NCI-H1436 (cell line): Measurements from ENCODE around the gene GRIP1.

Experiments used
- DNase-seq: peaks from one replicate; lab custom pipeline; 2025; lab: John Stamatoyannopoulos, UW

Gene GRIP1

GRCh38 chr12:66692170-66692569 lies 13.3 kb upstream of the GRIP1 start:
- DNase-seq = no peak

- peak; percentile 56 for DNase-seq
Measured at GRCh38 chr12:66688846-66689439, 10.1 kb upstream of the GRIP1 start.

GRCh38 chr12:66684222-66684621 lies 5.3 kb upstream of the GRIP1 start:
- DNase-seq = no peak

GRCh38 chr12:66683822-66684221 lies 4.9 kb upstream of the GRIP1 start:
- no peak for DNase-seq

GRCh38 chr12:66683073-66683472 lies 4.2 kb upstream of the GRIP1 start:
- no peak for DNase-seq

DNA sequence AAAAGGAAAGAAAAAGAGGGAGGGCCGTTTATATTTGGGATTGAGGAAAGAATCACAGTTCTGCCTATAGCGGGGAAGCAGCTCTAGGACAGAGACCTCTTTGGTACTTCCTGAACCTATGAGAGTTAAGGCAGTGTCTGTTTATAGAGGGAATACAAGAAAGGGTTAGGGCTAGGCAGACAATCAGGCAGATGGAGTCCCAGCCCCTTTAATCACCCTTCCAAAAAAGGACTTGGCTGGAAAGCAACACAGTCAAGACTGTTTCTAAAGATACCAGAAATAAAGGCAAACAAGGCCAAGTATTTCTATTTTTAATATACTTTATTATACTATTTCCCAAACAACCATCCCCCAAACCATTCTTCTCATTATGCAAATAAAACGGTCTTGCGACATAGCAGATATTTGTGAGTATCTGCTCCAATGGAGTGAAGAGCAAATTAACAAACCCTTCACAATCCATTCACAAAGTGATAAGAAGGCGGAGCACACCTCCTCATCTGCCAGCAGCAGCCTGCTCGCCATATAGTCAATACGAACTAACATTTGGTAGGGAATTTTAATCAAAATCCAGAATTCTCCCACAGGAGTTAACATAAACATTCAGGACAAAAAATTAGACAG lies 697 bp upstream of the GRIP1 start:
- peak; percentile 33 for DNase-seq

GRCh38 chr12:66676241-66676640 lies 2.6 kb downstream of the GRIP1 start:
- DNase-seq = no peak

DNA sequence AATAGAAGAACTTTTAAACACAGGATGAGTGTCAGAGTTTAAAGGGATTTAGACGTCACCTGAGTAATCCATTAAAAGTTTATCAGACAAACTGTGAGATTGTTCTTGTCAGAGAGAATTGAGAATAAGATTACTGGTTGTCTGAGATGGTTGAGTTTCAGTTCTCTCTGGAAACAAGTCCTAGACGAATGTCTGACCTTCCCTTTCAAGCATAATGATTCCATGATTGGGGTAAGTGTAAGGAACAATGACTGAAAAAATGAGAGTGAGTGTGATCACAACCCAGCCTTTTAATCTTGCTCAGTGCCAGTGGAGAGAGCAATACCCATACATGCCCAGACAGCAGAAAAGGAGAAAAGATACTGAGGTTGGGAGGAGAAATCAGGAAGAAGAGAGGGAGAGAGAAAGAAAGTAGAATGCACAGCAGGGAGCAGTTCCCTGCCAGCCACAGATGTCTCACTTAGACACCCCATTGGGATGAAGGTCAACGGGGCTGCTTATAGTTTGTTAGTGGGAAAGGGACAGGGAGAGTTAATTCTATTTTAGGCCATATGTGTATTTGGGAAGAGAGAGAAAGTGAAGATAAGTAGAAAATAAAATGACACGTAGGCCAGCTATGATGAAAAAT lies 4.3 kb downstream of the GRIP1 start:
- no peak for DNase-seq

GRCh38 chr12:66669541-66669940 lies 9.3 kb downstream of the GRIP1 start:
- peak; percentile 60 for DNase-seq

GRCh38 chr12:66668311-66668710 lies 10.6 kb downstream of the GRIP1 start:
- DNase-seq = no peak

GRCh38 chr12:66667906-66668305 lies 11.0 kb downstream of the GRIP1 start:
- no peak for DNase-seq

DNA sequence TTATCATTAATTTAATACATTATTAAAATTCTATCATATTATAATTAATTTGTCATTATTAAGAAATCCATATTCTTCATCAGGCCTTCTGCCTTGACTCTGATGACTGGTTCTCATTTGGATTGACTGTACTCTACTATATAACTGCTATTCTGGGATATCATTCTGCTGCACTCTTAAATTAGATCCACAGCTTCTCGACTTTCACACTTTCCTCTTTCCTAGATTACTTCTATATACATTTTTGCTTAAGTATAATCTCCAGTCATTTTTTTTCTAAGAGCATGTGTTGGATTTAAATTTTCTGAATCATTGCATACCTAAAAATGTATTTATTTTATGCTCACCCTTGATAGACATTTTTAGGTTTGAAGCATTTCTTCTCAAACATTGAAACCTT lies 12.4 kb downstream of the GRIP1 start:
- no peak for DNase-seq

DNA sequence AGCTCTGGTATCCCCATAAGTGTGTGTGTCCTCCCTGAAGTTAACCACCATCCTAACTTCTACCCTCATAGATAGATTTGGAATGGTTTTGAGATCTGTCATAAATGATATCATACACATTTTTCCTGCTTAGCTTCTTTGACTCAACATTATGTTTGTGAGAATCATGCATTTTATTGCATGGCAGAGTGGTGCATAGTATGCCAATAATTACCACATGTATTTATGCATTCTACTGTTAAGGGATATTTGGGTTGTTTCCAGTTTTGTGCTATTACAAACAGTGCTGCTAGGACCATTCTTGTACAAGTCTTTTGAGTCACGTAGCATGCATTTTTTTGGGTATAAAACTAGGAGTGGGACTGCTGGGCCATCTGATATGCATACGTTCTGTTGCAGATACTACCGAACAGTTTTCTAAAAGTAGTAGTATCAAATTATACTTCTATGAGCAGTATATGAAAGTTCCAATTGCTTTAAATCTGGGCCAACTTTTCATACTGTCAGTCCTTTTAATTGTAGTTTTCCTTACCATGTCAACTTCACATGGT lies 13.4 kb downstream of the GRIP1 start:
- no peak for DNase-seq

GRCh38 chr12:66664076-66664475 lies 14.8 kb downstream of the GRIP1 start:
- no peak for DNase-seq

GRCh38 chr12:66663611-66664010 lies 15.3 kb downstream of the GRIP1 start:
- no peak for DNase-seq

DNA sequence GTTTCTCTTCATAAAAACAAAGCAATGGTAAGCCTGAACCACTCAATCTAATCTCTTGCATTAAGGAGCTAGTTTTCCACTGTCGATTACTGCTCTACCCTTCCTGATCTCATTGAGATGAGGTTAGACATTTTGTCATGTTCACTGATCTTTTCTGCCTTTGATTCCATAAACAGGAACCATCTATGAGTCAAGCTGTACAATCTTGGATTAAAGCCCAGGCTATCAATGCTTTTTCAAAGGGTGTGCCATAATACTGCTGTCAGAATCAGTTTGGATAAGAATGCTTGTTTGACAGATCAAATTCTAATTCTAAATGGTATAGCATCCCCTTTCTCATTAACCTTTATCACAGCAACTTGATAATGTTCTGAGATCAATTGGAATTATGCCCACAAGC lies 16.1 kb downstream of the GRIP1 start:
- DNase-seq = no peak

DNA sequence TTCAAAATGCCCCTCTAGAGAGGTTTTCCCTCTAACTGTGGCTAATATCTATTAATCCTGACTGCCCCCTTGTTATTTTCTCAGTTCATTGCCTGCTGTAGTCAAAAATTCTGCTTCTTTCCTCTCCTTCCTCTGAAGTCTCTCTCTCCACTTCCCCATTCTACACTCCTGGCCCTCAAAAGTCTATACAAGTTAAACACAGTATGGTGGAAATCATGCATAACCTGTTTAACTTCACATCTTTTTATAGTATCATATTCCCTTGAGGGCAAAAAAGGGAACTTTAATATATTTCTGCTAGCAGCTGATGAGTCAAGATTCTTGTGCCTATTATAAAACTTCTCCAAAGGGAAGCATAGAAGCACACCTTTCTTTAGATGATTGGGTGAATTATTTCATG lies 16.7 kb downstream of the GRIP1 start:
- no peak for DNase-seq

GRCh38 chr12:66661357-66661756 lies 17.5 kb downstream of the GRIP1 start:
- no peak for DNase-seq

DNA sequence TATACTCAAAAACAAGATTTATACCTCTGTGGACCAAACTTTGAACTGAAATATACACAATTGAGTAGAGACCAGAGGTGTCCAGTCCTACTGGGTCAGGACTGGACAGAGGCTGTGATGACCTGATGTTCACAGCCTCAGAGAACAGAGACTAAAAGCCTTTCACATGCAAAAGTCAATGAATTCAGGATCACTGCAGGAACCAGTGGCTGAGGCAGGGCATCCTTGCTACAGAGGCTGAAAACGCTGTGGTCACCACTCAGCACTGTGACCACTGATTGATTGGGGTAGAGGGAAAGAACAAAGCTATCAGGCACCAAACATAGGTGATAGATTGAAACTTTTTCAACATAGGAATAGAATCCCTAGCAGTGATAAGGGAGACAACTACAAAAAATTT lies 25.1 kb downstream of the GRIP1 start:
- DNase-seq = no peak

DNA sequence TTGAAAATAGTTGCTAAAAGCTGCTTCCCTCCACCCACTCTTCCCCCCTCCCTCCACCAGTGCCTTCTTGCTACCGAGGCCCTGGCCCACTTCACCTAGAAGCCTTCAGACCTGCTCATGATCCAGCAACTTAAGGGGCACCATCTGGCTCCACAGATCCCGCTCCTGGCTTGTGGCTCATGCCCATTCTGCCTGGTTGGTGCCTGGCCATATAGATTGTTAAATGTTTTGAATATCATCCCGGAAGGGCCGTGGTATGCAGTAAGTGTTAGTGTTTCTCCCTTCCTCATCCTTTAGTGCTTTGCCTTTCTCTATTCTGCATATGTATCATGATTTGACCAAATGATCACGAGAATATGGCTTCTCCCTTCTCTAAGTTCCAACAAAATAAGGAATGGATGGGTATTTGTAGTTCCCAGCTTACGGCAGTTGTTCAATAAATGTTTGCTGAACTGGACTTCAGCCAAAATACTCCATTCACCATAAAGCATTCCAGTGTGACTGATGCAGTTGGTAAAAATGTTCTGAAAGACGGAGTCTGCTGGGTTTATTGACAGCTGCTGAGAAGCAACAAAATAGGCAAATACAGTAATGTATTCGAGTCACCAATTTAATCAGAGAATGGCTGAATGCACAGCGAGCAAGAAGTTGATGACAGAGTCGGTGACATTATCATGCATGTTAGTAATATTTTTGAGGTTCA lies 30.7 kb downstream of the GRIP1 start:
- no peak for DNase-seq

DNA sequence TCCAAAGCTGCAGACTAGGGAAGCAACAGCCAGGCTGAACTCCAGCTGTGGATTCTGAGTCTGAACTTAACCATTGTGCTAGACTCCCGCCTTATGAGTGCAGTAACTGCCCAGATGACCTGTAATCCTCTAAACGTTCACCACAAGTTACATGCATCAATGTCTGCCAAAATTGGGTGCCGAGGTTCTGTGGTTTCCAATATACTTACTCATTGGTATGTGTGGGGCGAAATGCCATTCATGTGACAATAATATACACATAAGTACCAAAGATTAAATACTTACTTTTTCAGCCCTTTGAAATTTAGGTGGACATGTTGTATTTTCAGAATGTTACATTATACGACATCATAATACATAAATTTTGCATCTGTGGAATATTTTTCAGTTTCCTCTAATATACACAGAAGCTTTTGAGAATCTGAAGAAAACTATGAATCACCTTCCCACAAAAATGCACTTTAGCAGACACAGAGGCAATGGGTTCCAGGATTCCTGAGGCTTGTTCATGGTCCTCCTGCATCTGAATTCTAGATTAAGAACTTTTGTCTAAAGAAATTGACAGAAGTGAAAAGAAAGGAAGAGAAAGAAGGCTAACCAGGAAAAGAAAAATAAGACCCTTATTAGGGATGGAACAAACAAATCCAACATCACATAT lies 31.7 kb downstream of the GRIP1 start:
- no peak for DNase-seq

GRCh38 chr12:66644151-66644550 lies 34.7 kb downstream of the GRIP1 start:
- no peak for DNase-seq
